Chondrocyte (in vitro differentiated cells): ENCODE results near the gene TRIM63. TPM values are rescaled to one million over a fixed set of nuclear protein-coding genes. Genes with fewer than 3 reads are reported as not detected.

Experiments used
- DNase-seq: peaks from one replicate; pipeline ENCODE4 v3.0.0; 2021; ENCODE audit warnings: mixed read lengths, low spot score
- H3K27ac Mint-ChIP-seq: one replicate; pipeline ENCODE4 v1.8.0; 2021; ENCODE audit warnings: mild to moderate bottlenecking, moderate library complexity, mixed read lengths; ENCODE audit not compliant: unreplicated experiment
- H3K27me3 Mint-ChIP-seq: 2 replicates; pipeline ENCODE4 v1.8.0; 2021; ENCODE audit warnings: low read depth, mixed read lengths
- H3K36me3 Mint-ChIP-seq: 2 replicates; pipeline ENCODE4 v1.8.0; 2021; ENCODE audit warnings: low read depth, mixed read lengths
- H3K4me1 Mint-ChIP-seq: 2 replicates; pipeline ENCODE4 v1.8.0; 2021; ENCODE audit warnings: low read depth, mild to moderate bottlenecking, mixed read lengths
- H3K4me3 Mint-ChIP-seq: one replicate; pipeline ENCODE4 v1.8.0; 2021; ENCODE audit warnings: mild to moderate bottlenecking, moderate library complexity, mixed read lengths; ENCODE audit not compliant: unreplicated experiment
- H3K9me3 Mint-ChIP-seq: 2 replicates; pipeline ENCODE4 v1.8.0; 2021; ENCODE audit warnings: low read depth, mixed read lengths
- CTCF ChIP-seq: fragments of 200-600 bp; sonication (generic); IDR thresholded peaks from 2 replicates; pipeline ENCODE4 v1.5.0; 2021; ENCODE audit warnings: antibody characterized with exemption, mild to moderate bottlenecking, moderate library complexity
- total RNA-seq: library from RNA; stranded (reverse); gene quantifications from 3 replicates; pipeline ENCODE4 v1.2.1, GENCODE V29; 2021

TRIM63 gene
- total RNA-seq, 1 donor from 2014 or later, result 0.70 TPM

- H3K4me1 Mint-ChIP-seq, result no peaks in the 10 kb centered on the region
- H3K27ac Mint-ChIP-seq, result no peak overlapping the region
- TF ChIP-seq CTCF, result no peak
- no peak for DNase-seq
- H3K36me3 Mint-ChIP-seq, result no peaks in the 10 kb centered on the region
- no peak overlapping the region for H3K4me3 Mint-ChIP-seq
- no peaks in the 10 kb centered on the region for H3K9me3 Mint-ChIP-seq
- H3K27me3 Mint-ChIP-seq, result peaks cover 16% of the 10 kb centered on the region
These were observed 11.7 kb upstream of the TRIM63 start for GRCh38 chr1:26079178-26079563.

DNA sequence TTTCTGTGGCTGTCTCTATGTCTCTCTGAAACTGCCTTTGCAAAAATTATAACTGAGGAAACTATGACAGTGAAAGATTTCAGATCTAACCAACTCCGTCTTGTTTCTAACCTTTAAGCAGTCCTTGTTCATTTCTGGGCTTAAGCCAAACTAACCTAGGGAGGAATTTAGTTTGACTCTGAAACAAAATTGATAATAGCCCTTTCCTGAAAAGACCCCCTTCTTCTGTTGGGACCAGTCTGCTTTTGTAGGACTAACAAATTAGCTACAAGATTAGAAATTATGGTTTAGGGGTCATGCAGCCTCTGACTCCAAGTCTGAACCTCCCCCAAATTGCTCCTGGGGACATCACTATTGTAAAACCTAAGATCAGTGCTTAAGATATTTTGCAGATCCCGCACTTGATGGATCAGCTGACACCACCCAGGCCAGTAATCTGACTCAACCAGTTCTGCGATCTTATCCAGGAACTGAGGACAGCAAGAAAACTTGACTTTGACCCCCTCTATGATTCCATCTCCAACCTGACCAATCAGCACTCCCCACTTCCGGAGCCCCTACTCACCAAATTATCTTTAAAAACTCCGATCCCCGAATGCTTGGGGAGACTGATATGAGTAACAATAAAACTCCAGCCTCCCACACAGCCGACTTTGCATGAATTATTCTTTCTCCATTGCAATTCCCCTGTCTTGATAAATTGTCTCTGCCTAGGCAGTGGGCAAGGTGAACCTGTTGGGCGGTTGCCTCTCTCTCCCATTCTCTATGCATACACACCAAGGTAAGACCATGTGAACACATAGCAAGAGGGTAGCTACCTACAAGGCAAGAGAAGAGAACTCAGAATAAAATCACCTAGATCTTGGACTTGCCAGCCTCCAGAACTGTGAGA, 11.1 kb upstream of the TRIM63 start:
- DNase-seq, result no peak
- Mint-ChIP-seq H3K4me1 (no peaks in the 10 kb centered on the region), H3K36me3 (no peaks in the 10 kb centered on the region), H3K4me3 (no peak overlapping the region), H3K9me3 (no peaks in the 10 kb centered on the region), H3K27ac (no peak overlapping the region), H3K27me3 (peaks cover 10% of the 10 kb centered on the region)
- no peak for TF ChIP-seq CTCF

GRCh38 chr1:26077524-26077923, 10.1 kb upstream of the TRIM63 start:
- H3K4me3 Mint-ChIP-seq, result no peak overlapping the region
- no peak for TF ChIP-seq CTCF
- DNase-seq, result no peak
- H3K36me3 Mint-ChIP-seq, result no peaks in the 10 kb centered on the region
- H3K27me3 Mint-ChIP-seq, result peaks cover 13% of the 10 kb centered on the region
- no peaks in the 10 kb centered on the region for H3K4me1 Mint-ChIP-seq
- H3K27ac Mint-ChIP-seq, result no peak overlapping the region
- H3K9me3 Mint-ChIP-seq, result no peaks in the 10 kb centered on the region

DNA sequence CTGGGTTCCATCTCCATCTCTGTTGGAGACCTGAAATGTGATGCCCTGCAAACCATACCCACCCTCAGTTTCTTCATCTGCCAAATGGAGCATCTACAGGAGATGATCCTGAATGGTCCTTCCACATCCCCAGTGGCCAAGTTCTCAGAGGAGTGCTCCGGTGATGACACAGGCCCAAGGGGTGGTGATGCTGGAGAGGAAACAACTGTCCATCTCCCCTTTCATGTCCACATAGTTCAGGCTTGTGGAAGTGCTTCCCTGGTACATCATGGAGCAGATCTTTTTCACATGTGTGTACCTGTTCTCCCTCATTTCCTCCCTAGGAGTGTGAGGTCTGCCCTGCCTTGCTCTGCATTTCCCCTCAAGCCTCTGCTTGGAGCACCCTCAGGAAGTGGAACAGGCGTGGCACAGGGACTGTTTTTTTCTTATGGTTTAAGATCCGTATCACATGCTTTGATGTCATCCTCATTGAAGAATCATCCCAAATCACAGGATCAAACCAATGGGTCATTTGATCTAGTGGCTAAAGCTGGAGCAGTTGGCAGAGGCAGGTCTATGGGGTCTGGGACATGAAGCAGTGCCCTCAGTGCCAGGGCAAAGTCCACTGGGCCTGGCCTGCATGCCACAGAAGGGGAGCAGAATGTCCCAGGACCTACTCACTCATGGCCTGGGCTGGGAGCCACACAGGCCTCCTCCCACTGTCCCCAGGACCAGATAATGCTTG, 8.2 kb upstream of the TRIM63 start:
- Mint-ChIP-seq H3K27ac (no peak overlapping the region), H3K27me3 (peaks cover 24% of the 10 kb centered on the region), H3K4me1 (no peaks in the 10 kb centered on the region), H3K36me3 (peaks cover 3% of the 10 kb centered on the region), H3K9me3 (no peaks in the 10 kb centered on the region), H3K4me3 (no peak overlapping the region)
- no peak for DNase-seq
- TF ChIP-seq CTCF, result no peak

GRCh38 chr1:26072305-26072704, 4.9 kb upstream of the TRIM63 start:
- peaks cover 6% of the 10 kb centered on the region for H3K4me1 Mint-ChIP-seq
- H3K4me3 Mint-ChIP-seq, result no peak overlapping the region
- TF ChIP-seq CTCF, result no peak
- H3K36me3 Mint-ChIP-seq, result peaks cover 3% of the 10 kb centered on the region
- DNase-seq, result no peak
- H3K9me3 Mint-ChIP-seq, result no peaks in the 10 kb centered on the region
- H3K27ac Mint-ChIP-seq, result no peak overlapping the region
- H3K27me3 Mint-ChIP-seq, result peaks cover 26% of the 10 kb centered on the region
